SU-DHL-6 (cell line): ENCODE results near the gene AKAP6.

Experiments
- H2AFZ ChIP-seq: fragments of 200-600 bp; sonication (generic); 2 replicates; pipeline ENCODE4 v1.6.1; 2014; ENCODE audit warnings: low read depth, mild to moderate bottlenecking, moderate library complexity, mixed read lengths, antibody characterized with exemption, low read length; ENCODE audit not compliant: severe bottlenecking
- H3F3A ChIP-seq: fragments of 200-600 bp; shearing (Covaris generic); 2 replicates; pipeline ENCODE4 v1.6.0; 2016; ENCODE audit warnings: antibody characterized with exemption, mild to moderate bottlenecking; ENCODE audit not compliant: insufficient read depth
- H3K27ac ChIP-seq: fragments of 200-600 bp; sonication (generic); 2 replicates; pipeline ENCODE4 v1.5.1; 2016; ENCODE audit warnings: low read depth, mild to moderate bottlenecking, low read length, moderate library complexity, mixed read lengths
- H3K27me3 ChIP-seq: fragments of 200-600 bp; sonication (generic), shearing (Covaris generic); 2 replicates; pipeline ENCODE4 v1.6.0; 2014; ENCODE audit warnings: mild to moderate bottlenecking, low read length
- H3K36me3 ChIP-seq: fragments of 200-600 bp; sonication (generic); 2 replicates; pipeline ENCODE4 v1.6.1; 2014; ENCODE audit warnings: mild to moderate bottlenecking, low read length, mixed read lengths
- H3K4me2 ChIP-seq: fragments of 300-600, 200-600 bp; shearing (Covaris generic), sonication (generic); 2 replicates; pipeline ENCODE4 v1.6.0; 2014; ENCODE audit warnings: low read length, low read depth, mild to moderate bottlenecking; ENCODE audit not compliant: poor library complexity, severe bottlenecking
- H3K4me3 ChIP-seq: fragments of 200-600 bp; sonication (generic); 2 replicates; pipeline ENCODE4 v1.5.1; 2014; ENCODE audit warnings: antibody characterized with exemption, low read length, mild to moderate bottlenecking, mixed read lengths; ENCODE audit not compliant: insufficient read depth, poor library complexity, severe bottlenecking
- H3K79me2 ChIP-seq: fragments of 200-600 bp; sonication (generic); 2 replicates; pipeline ENCODE4 v1.6.1; 2014; ENCODE audit warnings: mild to moderate bottlenecking, low read length, moderate library complexity; ENCODE audit not compliant: insufficient read depth
- H3K9ac ChIP-seq: fragments of 200-600 bp; sonication (generic); 2 replicates; pipeline ENCODE4 v1.7.0; 2014; ENCODE audit warnings: mild to moderate bottlenecking, low read length
- H3K9me2 ChIP-seq: fragments of 200-600 bp; sonication (generic); replicated peaks from 2 replicates; pipeline ENCODE4 v1.6.1; 2014; ENCODE audit warnings: low read length; ENCODE audit not compliant: insufficient read depth
- H3K9me3 ChIP-seq: fragments of 200-600 bp; sonication (generic); 2 replicates; pipeline ENCODE4 v1.6.1; 2014; ENCODE audit warnings: low read length, mixed read lengths; ENCODE audit not compliant: insufficient read depth
- H4K20me1 ChIP-seq: fragments of 200-600 bp; sonication (generic); 2 replicates; pipeline ENCODE4 v1.6.1; 2014; ENCODE audit warnings: low read depth, mild to moderate bottlenecking, antibody characterized with exemption, low read length, moderate library complexity, mixed read lengths
- CTCF ChIP-seq: fragments of 200-600 bp; sonication (generic); IDR thresholded peaks from one replicate; pipeline ENCODE4 v1.5.1; 2017; ENCODE audit warnings: antibody characterized with exemption, mild to moderate bottlenecking, low read length, moderate library complexity; ENCODE audit not compliant: insufficient read depth, poor library complexity, severe bottlenecking
- EZH2phosphoT487 ChIP-seq: fragments of 200-600 bp; sonication (generic), shearing (Covaris generic); conservative IDR thresholded peaks from 2 replicates; pipeline ENCODE4 v1.6.1; 2018; ENCODE audit warnings: mild to moderate bottlenecking, antibody characterized with exemption, low read length, moderate library complexity, mixed read lengths

The AKAP6 gene

GRCh38 chr14:32650030-32650429 is 320.9 kb downstream of the AKAP6 start:
- H3K36me3 ChIP-seq, result no peaks in the 10 kb centered on the region

GRCh38 chr14:32650665-32651064 is 321.6 kb downstream of the AKAP6 start:
- H3K27ac ChIP-seq, result no peak overlapping the region
- no peaks in the 10 kb centered on the region; the same call in 1 of the 2 replicates for H3K9me3 ChIP-seq
- H3K79me2 ChIP-seq, result no peaks in the 10 kb centered on the region
- H3K4me3 ChIP-seq, result no peak overlapping the region
- H3F3A ChIP-seq, result no peaks in the 10 kb centered on the region
- H3K27me3 ChIP-seq, result no peaks in the 10 kb centered on the region
- H3K9me2 ChIP-seq, result no peaks in the 10 kb centered on the region
- no peaks in the 10 kb centered on the region for H4K20me1 ChIP-seq
- no peak overlapping the region for H3K4me2 ChIP-seq
- no peak overlapping the region for H3K9ac ChIP-seq
- H2AFZ ChIP-seq, result no peak overlapping the region
- TF ChIP-seq CTCF (no peak), EZH2phosphoT487 (no peak)
- H3K36me3 ChIP-seq, result no peaks in the 10 kb centered on the region

More at GRCh38 chr14:32650030-32650429, 320.9 kb downstream of the AKAP6 start:
- Histone ChIP-seq H3K4me2 (no peak overlapping the region), H3K9me2 (no peaks in the 10 kb centered on the region), H4K20me1 (no peaks in the 10 kb centered on the region), H3K79me2 (no peaks in the 10 kb centered on the region), H3K9me3 (no peaks in the 10 kb centered on the region; the same call in 1 of the 2 replicates), H3K9ac (no peak overlapping the region), H3K27me3 (no peaks in the 10 kb centered on the region), H3F3A (no peaks in the 10 kb centered on the region), H3K27ac (no peak overlapping the region), H3K4me3 (no peak overlapping the region), H2AFZ (no peak overlapping the region)
- TF ChIP-seq EZH2phosphoT487 (no peak), CTCF (no peak)

- Histone ChIP-seq H3K9me3 (no peaks in the 10 kb centered on the region; the same call in 1 of the 2 replicates), H3K79me2 (no peaks in the 10 kb centered on the region), H3K4me2 (no peak overlapping the region), H3K27me3 (no peaks in the 10 kb centered on the region), H3K36me3 (no peaks in the 10 kb centered on the region), H3K9ac (no peak overlapping the region), H2AFZ (no peak overlapping the region), H4K20me1 (no peaks in the 10 kb centered on the region), H3F3A (no peaks in the 10 kb centered on the region), H3K9me2 (no peaks in the 10 kb centered on the region), H3K27ac (no peak overlapping the region), H3K4me3 (no peak overlapping the region)
- TF ChIP-seq EZH2phosphoT487 (no peak), CTCF (no peak)
These were observed 325.0 kb downstream of the AKAP6 start for GRCh38 chr14:32654106-32654505.
